Femur (tissue), 1 donor: ENCODE measurements around the gene TAB2.
"Not testable (repeated sequence)": the region's sequence is repeated elsewhere in the genome, so short reads cannot be mapped to it uniquely, and the experiment has no call there.

Experiments used
- DNase-seq: peaks from one replicate; pipeline ENCODE4 v3.0.0-alpha.2; 2017

The TAB2 gene

DNA sequence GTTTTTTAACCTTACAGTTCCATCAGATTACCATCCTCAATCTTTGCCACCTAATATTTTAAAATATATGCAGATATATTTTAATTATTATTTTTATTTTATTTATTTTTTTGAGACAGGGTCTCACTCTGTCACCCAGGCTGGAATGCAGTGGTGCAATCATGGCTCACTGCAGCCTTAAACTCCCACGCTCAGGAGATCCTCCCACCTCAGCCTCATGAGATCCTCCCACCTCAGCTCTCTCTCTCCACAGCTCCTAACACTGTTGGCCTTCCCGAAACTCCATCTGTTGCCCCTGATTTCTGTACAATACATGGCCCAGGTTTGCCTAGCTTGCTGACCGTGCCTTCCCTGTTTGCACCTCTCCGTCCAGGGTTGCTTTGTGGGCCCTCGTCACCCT lies 4.4 kb upstream of the TAB2 start:
- DNase-seq = no peak

- DNase-seq = no peak
These were observed 3.7 kb upstream of the TAB2 start for GRCh38 chr6:149313861-149314260.

GRCh38 chr6:149314325-149314905 lies 3.1 kb upstream of the TAB2 start:
- no peak for DNase-seq

DNA sequence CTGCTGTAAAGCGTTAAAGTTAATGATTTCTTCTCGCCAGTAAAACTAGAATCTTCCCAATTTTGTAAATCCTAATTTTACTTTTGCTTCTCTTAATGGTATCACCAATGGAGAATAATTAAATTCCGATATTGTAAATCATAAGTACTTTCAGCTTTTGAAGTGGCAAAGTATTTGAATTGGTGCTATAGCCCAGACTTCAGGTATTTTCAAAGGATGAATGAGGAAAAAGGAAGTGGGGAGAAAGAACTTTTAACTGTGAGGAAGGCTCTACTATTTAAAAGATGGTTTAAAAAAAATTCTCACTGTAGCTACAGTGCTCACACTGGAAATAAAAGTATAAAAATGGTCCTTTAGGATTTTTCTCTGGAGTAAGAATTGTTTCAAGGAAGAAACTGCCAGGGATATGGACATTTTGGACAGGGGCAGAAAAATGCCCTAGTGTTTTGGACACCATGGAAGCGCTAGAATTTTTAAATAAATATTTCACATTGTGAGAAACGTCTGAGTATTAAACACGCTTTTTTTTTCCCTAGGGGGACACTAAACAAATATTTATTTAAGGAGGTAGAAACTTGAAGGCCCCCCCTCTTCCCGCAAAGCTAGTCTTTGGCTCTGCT lies 1.3 kb upstream of the TAB2 start:
- DNase-seq = no peak

DNA sequence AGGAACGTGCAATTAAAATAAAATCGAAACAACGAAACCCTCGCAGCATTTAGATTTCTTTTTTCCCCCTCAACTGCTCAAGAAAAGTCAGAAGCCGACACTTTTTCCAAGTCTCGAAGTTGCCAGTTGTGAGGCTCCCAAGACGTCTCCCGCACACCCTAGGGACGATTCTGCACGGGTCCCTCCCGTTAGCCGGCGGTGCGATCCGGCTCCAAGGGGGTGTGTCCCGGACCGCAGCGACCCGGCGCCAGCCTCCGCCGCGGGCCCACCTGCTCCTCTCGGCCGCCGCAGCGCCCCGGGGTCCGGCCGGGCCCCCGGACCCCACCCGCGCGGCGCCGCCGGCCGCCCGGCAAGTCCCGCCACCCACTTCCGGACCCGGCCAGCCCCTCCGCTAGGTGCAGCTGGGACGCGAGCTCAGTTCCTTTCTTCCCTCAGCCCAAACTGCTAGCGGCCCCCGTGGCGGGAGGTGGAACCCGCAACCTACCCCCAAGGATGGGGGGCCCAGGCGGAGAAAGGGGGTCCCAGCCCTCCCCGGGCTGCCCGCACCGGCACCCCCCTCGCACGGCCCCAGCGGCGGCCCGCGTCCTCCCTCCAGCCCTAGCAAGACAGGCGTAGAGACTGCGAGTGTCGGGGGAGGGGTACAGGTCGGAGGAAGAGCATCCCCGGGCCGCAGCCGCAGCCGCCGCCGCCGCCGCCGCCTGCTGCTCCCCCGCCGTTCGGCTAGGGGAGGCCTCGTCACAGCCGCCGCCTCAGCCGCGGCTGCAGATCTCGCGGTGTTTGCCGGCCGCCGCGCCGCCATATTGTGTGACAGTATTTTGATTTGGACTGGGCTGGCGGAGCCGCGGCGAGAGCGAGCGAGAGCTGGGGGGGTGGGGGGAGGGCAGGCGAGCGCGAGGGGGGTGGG lies 520 bp upstream of the TAB2 start:
- peak; percentile 96 for DNase-seq

GRCh38 chr6:149318581-149319286 lies 1.2 kb downstream of the TAB2 start:
- DNase-seq = peak; percentile 23

GRCh38 chr6:149319422-149319821 lies 1.9 kb downstream of the TAB2 start:
- no peak for DNase-seq

DNA sequence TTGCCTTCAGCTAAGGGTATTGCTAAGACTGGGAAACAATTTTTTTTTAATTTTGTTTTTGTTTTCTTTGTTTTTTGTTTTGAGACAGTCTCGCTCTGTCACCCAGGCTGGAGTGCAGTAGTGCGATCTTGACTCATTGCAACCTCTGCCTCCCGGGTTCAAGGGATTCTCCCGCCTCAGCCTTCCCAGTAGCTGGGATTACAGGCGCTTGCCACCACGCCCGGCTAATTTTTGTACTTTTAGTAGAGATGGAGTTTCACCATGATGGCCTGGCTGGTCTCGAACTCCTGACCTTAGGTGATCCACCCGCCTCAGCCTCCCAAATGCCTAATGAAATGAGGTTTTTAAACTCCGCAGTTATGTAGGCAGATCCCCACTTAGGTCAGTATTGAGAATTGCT lies 2.5 kb downstream of the TAB2 start:
- not testable (repeated sequence) for DNase-seq

DNA sequence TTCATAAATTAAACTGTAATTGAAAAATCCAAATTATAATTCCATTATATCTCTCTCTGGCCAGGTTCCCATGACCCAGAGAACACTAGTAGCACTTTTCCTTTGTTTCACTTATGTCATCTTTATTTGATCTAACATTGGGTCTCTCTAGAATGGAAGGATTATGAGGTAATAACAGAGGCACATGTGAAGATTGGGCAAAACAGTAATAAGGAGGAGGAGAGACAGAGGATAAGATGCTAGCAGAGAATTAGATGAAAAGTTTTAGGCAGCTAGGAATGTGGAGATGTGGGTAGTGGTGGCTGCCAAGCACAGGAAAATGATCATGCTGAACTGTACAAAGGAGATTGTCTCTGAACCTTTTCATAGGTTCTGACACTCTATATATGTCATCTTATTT lies 3.3 kb downstream of the TAB2 start:
- DNase-seq = no peak

GRCh38 chr6:149323353-149323752 lies 5.8 kb downstream of the TAB2 start:
- DNase-seq = no peak

DNA sequence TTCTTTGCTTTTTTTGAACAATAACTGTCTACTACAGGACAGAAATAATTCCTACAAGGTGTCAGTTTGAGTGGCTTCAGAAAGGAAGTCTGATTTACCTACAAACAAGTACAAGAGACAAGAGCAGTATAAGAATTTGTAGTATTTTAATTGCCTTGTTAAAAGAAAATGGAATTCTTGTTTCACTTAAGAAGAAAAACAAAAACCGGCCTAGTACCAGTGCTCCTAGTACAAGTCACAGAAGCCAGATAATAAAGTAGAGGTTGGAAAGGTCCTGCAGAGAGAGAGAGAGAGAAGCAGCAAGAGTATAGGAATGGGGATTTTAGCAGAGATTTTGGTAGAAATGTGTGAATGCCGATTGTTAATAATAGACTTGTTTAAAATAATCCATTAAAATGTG lies 6.4 kb downstream of the TAB2 start:
- DNase-seq = no peak

- DNase-seq = no peak
These were observed 6.9 kb downstream of the TAB2 start for GRCh38 chr6:149324428-149324827.

GRCh38 chr6:149325648-149326236 lies 8.2 kb downstream of the TAB2 start:
- DNase-seq = no peak

GRCh38 chr6:149327638-149328037 lies 10.1 kb downstream of the TAB2 start:
- no peak for DNase-seq

GRCh38 chr6:149328083-149328482 lies 10.6 kb downstream of the TAB2 start:
- no peak for DNase-seq

DNA sequence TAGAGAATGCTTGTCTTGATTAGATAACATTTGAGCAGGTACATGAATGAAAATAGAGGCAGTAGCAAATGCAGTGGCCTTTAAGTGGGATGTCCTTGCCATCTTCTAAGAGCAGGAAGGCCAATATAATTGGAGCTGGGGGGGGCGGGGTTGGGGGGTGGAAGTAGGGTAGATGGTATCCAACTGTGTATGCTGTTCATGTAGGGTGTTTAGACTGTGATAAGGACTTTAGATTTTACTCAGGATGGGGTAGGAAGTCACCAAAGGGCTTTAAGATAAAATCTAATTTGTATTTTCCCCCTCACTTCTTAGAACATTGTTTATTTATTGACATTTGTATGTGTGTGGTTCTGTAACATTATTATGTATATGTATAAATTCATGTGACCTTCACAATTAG lies 12.0 kb downstream of the TAB2 start:
- no peak for DNase-seq

DNA sequence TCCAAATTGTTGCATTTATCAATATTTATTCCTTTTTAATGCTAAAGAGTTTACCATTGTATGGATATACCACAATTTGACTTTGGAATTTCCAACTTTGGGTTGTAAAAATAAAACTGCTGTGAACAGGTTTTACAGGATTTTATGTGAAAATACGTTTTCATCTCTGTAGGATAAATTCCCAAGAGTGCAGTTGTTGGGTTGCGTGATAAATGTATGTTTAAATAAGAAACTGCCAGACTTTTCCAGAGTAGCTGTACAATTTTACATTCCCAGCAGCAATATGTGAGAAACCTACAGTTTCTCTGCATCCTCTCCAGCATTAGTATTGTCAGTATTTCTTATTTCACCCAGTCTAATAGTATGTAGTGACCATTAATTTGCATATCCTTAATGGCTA lies 12.6 kb downstream of the TAB2 start:
- DNase-seq = no peak

- DNase-seq = no peak
These were observed 13.7 kb downstream of the TAB2 start for GRCh38 chr6:149331043-149331807.

- no peak for DNase-seq
These were observed 14.4 kb downstream of the TAB2 start for GRCh38 chr6:149331871-149332270.

GRCh38 chr6:149332602-149333265 lies 15.2 kb downstream of the TAB2 start:
- DNase-seq = no peak

DNA sequence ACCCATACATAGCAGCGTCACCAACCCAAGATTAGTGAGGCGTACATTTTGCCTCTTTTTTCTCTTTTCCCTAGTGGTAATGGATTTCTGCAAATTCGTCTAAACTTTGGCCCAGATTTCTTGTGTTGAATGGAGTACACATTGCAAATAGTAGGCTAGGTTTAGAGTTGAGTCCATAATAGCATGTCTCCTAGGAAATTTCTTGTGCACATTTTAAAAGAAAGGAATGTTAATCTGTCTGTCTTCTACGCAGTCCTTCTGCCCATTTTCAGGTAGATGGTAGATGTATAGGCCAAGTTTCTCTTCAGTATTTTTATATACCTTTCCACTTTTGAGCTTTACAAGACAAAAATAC lies 15.7 kb downstream of the TAB2 start:
- no peak for DNase-seq

GRCh38 chr6:149334201-149334600 lies 16.7 kb downstream of the TAB2 start:
- no peak for DNase-seq
